CMK (cell line): ENCODE measurements around the gene KCNJ12.
"Not testable (repeated sequence)": the region's sequence is repeated elsewhere in the genome, so short reads cannot be mapped to it uniquely, and the experiment has no call there.

Experiments
- DNase-seq: peaks from one replicate; pipeline ENCODE4 v3.0.0-alpha.2; 2010; ENCODE audit warnings: low read depth

The KCNJ12 gene

DNA sequence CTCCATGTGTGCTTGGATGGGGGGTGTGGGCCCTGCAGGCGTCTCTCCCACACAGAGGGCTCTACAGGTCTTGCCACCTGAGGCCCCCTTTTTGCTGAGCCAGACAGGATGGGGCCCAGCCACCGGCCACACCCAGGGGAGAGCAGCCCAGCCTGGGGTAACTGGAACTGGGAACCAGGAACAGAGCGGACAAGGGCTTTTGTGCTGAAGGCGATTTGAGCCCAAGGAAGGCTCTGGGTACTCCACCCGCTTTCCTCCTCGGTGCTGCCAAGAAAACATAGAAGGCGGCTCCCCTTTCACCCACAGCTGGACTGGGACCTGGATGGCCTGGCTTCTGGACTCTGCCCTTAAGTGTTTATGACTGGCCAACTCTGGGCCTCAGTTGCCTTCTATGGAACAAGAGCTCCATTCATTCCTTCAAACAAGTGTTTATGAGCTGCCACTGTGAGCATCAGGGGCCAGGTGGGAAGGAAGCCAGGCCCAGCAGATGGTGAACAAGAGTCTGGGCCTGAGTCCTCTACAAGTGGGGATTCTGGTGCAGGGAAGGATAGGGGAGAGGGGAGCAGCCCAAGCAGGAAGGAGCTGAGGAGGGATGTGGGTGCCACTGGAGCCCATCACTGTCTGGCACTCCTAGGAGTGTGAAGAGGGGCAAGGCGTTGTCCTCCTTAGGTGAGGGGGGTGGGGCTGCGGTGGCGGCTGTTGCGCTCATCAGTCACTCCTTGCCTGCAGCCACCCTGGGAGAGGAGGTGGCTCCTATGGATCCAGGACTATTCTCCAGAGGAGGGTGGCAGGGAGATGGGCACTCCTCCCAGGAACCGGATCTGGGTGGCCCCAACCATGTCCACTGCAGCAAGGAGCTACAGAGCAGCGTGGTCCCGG, 46.4 kb downstream of the KCNJ12 start:
- not testable (repeated sequence) for DNase-seq

DNA sequence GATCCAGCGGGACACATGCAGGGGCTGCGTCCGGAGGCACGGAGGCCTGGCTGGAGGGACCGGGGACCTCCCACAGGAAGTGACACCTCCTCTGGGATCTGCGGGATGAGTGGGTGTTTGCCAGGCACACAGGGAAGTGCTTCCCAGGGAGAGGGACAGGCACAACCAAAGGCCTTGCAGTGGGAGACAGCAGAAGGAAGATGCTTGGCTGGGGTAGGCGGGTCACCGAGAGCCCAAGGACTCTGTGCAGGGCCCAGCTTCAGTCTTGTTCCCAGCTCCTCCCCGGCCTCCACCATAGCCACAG, 47.0 kb downstream of the KCNJ12 start:
- DNase-seq, result not testable (repeated sequence)

DNA sequence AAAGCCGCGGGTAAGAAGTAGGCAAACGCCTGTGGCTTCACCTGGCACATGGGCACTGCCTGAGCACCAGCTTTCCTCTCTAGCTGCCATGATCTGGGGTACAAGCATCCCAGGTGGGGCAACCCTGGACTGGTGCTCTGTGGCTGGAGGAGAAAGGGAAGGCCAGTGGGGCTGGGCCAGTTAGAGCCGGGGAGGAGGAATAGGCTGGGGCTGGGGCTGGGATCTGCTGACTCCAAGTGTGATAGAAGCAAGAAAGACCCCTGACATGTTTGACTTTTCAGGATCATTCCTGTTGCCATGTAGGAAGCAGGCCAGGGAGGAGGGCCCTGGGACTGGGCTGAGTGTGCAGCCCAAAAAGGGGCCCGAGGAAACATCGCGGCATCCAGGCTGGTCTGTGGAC, 48.5 kb downstream of the KCNJ12 start:
- DNase-seq, result not testable (repeated sequence)

DNA sequence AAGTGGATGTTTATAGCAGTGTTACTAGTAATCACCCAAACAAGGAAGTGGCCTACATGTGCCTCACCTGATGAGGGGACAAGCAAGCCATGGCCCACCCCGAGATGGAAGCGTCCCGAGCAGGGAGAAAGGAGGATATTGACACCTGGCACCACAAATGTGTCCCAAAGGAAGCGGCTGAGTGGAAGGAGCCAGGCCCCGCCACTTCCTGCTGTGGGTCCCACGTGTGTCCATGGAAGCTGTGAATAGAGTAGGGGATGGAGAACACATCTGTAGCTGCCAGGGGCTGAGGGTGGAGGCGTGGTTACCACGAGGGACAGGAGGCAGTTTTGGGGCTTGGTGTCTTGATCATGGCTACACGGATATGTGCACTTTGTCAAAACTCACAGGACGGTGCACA, 49.2 kb downstream of the KCNJ12 start:
- DNase-seq, result no peak

DNA sequence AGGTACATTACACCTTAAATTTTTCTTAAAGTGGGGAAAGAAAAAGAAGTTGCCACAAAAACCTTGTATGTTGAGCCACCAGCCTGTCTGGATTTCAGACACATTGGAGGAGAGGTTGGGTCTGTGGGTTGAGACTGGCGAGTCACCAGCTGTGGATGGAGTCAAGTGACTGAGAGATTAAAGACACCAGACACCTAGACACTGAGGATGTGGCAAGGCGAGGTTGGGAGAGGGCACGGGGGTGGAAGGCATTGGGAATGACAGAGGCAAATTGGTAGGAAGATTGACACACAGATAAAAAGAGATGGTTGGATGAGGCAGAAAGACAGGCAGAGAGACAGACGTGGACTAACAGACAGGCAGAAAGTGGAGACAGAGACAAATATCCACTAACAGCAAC, 49.6 kb downstream of the KCNJ12 start:
- no peak for DNase-seq

DNA sequence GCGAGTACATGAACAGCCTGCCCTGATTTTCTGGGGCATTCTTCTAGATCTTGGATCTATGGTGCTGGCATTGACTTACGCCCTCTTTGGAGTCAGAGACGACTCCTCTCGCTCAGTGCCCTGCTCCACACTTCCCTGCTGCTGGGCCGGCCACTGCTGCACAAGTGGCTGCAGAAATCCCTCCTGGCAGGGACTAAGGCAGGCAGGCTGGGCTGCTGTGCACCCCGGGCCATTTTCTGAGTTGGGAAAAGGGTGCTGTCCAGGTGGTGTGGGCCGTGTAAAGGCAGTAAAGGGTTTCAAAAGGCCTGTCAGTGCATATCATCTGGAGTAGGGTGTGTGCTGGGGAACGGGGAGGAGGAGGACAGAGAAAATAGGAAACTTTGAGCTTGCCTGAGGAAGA, 50.1 kb downstream of the KCNJ12 start:
- DNase-seq, result not testable (repeated sequence)

DNA sequence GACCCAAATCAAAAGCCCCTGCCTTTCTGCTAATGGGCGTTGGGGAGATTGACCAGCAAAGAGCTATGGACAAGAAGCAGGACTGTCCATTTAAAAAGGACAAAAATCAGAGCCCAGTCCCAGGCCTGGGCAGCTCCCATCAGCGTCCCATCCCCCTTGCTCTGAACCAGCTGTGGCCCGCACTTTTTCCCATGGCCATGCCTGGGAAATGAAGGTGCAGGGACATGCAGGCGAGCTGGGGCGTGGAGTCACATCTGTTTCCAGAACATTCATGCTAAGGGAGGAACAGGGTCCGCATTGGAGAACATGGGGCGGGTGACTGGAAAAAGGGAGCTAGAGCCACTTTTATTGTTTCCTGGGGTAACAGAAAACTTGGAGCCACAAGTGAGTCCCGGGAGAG, 50.7 kb downstream of the KCNJ12 start:
- not testable (repeated sequence) for DNase-seq

DNA sequence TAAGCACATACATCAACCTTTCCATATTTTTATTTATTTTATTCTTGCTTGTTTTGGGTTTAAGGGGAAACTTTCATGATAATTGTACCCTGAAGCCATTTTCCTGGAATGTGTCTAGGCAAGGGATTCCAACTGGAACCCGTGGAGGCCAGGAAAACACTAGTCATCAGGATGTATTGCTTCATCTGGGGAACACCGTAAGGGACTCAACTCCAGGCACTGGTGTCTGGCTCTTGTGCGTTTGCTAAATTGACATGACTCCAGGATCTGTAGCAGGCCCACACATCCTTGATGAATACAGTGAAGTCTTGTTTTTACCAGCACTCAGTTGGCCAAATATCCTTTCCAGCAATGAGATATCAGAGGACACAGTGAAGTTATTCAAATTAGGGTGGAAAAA, 51.6 kb downstream of the KCNJ12 start:
- DNase-seq, result not testable (repeated sequence)

DNA sequence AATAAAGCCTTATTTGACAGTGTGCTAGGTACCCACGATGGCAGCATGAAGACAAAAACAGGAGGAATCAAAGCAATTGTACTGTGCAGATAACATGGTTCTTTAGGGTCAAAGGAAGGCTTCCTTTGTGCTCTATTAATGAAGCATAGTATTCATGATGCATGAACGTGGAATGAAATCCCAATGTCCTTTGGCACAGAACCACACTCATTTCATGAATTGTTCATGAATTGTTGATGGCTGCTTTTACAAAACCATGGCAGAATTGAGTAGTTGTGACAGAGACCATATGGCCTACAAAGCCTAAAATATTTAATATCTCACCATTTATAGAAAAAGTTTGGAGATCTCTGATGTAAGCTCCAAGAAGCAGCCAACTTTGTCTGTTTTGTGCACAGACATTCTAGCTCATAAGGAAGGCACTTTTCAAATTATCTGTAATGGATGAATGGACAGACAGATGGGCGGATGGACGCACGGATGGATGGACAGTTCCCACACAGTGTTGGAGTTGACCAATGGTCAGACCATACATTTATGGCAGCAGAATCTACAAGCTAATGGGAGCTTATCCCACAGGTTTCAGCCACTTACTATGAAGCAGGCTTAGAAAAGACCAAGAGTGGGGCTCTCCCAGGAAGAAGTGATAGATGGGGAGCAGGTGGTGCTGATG, 52.7 kb downstream of the KCNJ12 start:
- not testable (repeated sequence) for DNase-seq

DNA sequence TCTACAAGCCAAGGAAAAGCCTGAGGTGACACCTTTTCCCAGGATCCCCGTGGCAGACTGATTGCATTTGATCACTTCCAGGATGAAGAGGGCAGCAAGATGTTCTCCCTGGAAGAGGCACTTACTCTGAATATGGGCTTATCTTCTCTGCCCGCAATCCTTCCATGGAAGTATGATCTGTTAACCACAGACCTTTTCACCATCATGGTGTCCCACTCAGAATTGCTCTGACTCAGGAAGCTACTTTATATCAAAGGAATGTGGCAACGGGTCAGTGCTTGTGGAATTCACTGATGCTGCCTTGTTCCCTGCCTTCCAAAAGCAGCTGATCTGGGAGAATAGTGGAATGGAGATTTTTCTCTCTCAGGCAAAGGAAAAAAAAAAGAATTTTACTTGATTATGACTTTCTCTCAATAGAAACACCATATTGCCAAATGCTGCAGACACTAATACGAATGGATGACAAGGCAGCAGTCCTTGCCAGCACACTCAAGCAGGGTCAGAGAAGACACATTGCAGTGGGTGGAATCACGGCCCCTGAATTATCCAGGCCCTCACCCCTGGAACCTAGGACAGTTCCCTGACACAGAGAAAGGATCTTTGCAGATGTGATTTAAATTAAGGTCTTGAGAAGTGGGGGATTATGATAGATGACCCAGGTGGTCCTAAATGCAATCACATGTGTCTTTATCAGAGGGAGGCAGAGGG, 53.9 kb downstream of the KCNJ12 start:
- DNase-seq, result not testable (repeated sequence)

DNA sequence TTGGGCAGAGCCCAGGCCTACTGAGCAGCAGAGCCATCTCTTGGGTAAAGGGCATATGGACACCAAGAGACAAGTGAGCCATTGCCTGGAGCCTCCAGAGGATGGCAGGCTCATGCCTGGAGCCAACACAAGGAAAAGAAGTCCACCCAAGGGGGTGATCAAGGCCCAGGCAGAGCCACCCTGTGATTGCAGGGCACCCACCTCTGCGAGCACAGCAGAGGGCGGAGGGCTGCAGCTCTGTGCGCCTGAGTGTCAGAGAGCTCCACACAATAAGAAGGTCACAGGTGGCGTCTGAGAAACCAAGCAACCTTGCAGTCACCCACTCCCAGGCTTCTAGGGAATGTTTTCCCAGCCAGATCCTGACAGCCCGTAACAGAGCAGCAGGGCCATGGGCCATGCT, 57.8 kb downstream of the KCNJ12 start:
- not testable (repeated sequence) for DNase-seq

DNA sequence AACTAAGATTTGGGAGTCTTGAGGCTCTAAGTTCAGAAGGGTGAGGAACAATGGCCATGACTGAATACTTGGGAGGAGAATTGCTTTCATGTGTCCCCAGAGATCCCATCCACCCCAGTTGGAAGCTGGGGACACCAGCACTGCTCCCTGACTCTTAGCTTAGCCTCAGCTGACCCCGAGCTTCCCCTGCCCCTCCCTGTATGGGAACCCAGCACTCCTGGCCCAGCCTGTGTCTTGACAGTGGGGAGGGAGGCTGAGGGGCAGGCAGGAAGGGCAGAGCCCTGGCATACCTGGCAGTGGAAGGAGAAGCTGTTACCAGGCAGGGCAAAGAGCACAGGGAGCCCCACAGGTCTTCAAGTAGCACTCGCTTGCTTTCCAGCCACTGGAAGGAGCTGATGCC, 58.8 kb downstream of the KCNJ12 start:
- DNase-seq, result not testable (repeated sequence)

DNA sequence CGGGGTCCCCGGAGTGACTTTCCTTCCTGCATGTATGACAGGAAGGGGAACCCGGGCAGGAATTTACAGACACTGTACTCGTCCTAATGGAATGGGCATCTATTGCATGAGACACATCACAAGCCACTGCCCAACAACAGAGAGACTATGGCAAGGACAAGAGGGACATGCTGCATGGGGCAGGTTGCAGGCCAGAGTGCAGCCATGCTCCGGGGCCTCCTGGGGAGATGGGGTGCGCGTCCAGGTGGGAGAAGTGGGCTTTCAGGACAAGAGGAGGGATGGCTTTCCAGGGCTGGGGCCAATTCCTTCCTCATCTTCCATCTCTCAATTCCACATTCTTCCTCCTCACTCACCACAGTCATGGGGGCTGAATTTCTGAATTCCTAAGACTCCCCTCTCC, 60.3 kb downstream of the KCNJ12 start:
- not testable (repeated sequence) for DNase-seq

DNA sequence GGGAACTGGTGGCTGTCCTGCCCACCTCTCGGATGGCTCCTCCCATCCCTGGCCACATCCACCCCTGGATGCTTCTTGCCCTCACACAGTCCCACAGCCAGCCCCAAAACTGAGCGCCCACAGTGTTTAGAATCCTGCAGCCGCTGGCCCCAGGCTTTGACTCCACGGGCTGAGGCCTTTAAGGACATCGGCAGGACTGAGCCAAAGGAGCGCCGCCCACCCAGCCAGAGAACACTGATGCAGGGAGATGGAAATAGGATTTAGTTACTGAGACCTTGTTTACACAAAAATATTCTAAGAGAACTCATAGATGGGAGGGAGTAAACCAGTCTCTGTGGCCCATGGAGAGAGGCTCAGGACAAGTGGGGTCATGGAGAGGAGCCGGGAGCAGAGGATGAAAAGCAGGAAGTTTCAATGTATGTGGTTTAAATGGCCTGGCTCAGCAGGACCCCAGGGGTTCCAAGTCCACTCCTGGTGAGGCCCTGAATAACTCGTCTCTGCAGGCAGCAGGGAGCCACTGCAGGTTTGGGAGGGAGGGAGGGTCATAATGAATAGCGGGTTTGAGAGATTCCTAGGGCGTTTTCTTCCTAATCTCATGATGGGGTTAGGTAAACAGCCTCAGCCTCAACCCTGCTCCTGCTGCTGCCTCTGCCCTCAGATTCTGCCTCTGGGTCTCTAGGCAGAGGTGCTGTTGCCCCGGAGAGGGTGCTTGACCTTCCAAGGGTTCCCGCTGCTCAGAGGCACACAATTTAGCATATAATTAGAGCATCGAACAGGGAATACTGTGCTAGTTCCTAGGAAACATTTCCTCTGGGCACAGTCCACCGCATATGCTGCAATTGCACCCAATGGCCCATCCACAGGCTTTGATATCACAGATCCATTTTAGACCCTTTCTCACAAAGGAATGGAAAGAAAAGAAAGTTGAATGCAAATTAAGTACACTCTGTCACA, 61.0 kb downstream of the KCNJ12 start:
- DNase-seq, result not testable (repeated sequence)

DNA sequence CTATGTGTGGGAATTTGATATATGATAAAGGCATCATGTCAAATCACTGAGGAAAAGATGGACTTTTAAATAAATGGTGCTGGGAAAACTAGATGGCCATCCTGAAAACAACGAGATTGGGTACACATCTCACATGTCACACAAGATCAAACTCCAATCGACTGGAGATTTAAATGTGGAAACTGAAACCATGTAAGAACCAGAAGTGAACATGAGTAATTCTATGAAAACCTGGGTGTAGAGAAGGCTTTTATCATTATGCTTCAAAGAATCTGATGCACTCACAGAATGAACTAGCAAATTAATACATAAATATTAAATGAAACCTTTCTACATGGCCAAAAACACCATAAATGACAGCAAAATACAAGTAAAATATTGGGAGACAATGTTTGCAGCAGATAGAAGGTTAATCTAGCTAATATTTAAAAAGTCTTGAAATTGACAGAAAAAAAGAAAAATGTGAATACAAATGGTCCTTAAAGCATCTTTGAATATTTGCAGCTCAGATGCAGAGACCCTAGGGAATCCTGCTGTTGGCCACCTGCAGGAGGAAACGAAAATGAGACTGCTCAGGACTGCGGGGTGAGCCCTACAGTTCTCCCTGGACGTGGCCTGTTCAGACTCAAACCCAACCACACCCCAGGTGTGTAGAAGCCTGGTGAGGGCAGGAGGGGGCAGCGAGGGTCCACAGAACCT, 62.3 kb downstream of the KCNJ12 start:
- not testable (repeated sequence) for DNase-seq

DNA sequence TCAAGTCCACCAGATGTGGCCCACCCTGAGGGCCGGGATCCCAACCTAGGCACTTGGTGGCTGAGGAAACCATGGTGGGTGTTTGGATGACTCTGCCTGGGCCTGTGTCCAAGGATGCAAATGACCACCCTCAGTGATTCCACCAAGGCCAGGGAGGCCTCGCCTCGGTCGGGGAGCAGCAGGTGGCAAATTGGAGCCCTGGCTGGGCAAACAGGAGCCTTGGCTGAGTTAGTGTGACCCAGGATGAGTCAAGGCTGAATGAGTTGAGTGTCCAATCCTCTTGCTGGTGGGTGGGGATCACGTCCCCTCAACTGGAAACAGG, 62.8 kb downstream of the KCNJ12 start:
- not testable (repeated sequence) for DNase-seq

DNA sequence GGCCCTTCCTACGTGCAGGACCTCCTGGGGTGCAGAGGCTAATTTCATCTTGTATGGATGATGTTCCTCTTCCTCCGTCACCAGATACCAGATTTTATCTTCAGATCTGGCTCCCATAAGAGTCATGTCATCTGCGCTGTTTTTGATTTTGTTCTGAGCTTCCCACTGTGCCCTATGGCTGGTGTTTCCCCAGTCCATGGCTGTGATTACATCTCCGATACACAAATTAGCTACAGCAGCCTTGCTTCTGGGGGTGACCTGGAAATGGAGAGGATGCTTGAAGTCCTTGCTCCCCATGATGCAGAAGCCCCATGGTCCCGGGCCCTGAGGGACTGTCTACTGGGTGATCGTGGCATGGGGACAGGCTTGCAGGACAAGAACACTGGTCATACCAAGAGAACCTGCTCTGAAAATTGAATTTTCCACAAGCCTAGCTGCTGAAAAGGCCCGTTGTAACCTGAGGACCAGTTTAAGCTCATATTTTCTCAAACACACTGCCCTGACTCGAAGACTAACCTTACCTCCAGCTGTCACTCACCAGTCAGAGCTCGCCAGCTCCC, 69.0 kb downstream of the KCNJ12 start:
- DNase-seq, result no peak

DNA sequence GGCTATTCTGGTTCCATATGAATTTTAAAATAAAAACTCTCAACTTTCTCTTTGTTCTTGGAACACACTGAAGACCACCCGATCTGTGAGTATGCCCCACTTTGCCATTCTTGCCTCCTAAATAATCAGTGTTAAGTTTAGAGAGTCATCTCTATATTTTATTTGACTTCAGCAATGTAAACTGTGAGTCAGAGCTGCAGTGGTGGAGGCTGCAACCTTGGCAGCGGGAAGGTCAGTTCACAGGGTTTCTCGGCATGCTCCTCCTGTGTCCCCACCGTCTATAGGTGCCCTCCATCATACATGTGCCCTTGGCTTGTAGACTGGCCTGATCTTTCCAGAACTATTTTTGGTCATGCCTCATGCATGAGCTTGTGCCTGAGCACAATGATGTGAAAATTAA, 71.4 kb downstream of the KCNJ12 start:
- not testable (repeated sequence) for DNase-seq

DNA sequence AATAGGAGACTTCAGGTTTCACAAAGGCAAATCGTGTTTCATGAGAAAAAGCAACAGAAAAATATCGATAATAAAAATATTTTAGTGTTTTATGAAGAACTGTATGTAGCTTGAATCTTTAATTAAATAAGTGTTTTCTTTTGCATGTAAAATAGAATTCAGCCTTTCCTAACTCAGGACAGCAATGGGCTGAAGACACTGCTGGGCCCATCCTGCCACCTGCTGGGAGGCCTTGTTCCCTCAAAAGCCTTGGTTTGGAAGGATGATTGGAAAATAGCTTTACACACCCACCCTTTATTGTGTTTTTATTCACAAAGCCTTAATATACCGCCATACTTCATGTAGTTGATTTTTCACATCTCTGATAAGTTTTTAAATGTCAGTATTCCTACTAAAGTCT, 73.7 kb downstream of the KCNJ12 start:
- DNase-seq, result not testable (repeated sequence)

DNA sequence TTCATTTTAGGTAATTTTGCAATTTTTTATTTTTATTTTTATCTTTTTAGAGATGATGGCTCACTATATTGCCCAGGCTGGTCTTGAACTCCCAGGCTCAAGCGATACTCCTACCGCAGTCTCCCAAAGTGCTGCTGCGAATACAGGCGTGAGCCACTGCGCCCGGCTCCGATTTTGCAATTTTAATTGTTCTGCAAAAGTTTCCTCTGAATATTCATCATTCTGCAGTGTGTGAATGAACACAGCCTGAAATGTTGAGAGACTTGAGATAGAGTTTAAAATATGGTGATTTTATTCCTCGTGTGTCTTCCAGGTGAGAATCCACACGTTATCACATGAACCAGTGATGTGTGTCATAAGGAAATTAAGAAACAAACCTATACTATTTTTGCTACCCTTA, 75.8 kb downstream of the KCNJ12 start:
- no peak for DNase-seq
